Dermis microvascular lymphatic vessel endothelial cell (primary cell): ENCODE measurements around the gene ERBB4. TPM values are rescaled to one million over a fixed set of nuclear protein-coding genes. Genes with fewer than 3 reads are reported as not detected.
"Not testable (repeated sequence)": the region's sequence is repeated elsewhere in the genome, so short reads cannot be mapped to it uniquely, and the experiment has no call there.

ENCODE experiments used
- DNase-seq, 2 donors: peaks; one replicate each; pipeline versions ENCODE4 v3.0.0 to v3.0.0-alpha.2; 2010; ENCODE audit warnings: low read depth in 2 of 2
- total RNA-seq: library from RNA; depleted of rRNA; stranded (reverse); fragments of >200 nt; gene quantifications from 2 replicates; pipeline ENCODE4 v1.2.1, GENCODE V29; 2014

Gene ERBB4
- total RNA-seq, 1 donor from 2014 or later: not detected

- DNase-seq: no peak
These were observed 238.7 kb downstream of the ERBB4 start for GRCh38 chr2:212299943-212300342.

GRCh38 chr2:212299333-212299732 is 239.3 kb downstream of the ERBB4 start:
- no peak for DNase-seq

GRCh38 chr2:212295571-212295970 is 243.0 kb downstream of the ERBB4 start:
- no peak for DNase-seq

GRCh38 chr2:212294816-212295215 is 243.8 kb downstream of the ERBB4 start:
- DNase-seq: no peak

DNA sequence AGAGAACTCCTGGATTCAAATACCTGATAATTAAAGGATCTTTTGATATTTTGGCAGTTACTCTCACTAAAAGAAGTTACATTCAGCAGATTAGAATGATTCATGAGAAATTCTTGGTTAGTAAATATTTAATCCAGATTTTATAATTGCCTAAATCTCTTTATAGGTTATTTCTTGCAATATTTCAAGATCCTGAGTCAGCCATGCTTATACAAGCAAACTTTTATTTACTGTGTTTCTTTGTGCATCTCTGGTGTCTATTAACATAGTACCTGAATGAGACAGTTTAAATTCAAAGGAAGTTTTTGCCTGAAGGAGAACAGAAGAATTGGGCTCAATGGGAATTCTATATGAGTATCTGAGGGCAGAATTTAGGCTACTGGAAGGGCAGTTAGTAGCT is 249.3 kb downstream of the ERBB4 start:
- DNase-seq: no peak

GRCh38 chr2:212288308-212288707 is 250.3 kb downstream of the ERBB4 start:
- no peak for DNase-seq

GRCh38 chr2:212284166-212284565 is 254.4 kb downstream of the ERBB4 start:
- no peak for DNase-seq

DNA sequence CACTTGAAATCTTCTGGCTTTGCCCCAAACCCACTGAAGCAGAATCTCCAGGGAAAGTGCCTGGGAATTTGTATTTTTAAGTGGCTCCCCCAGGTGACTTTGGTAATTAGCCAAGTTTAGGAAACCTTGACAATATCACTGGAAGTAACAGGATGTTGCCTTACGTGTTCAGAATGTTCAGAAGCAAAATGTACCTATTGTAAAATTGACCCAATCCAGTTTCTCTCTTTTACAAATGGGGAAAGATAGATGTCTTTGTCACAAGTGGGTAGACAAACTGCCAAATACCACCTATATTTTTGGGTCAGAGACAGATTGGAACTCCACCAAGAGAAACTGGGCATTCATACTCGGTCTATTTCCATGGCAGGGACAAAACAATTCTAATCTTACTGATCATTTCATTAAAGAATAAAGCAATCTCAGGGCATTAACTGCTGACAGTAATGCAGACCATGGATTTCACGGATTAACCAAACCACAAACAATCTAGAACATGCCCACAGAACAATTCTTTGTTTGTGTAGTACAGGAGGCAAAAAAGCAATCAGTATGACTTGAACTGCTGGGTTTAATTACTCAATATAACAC is 255.8 kb downstream of the ERBB4 start:
- no peak for DNase-seq

- no peak for DNase-seq
These were observed 261.8 kb downstream of the ERBB4 start for GRCh38 chr2:212276813-212277212.

DNA sequence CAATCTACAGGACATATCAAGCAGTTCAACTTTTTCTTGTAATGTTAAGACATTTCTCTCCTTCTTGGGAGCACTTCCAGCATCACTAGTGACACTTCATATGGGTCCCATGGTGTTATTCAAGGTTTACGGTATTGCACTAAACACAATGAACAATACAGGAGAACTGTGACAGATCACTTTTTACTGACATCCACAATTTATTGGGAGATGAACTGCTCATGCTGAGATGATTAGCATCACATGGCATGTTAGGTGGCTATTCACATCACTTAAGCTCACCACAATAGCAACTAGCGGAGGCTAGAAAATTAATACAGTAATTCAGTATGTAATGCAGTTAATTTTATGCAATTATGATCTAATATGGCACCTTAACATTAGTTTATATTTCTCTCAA is 264.4 kb downstream of the ERBB4 start:
- DNase-seq: no peak

GRCh38 chr2:212271583-212271982 is 267.0 kb downstream of the ERBB4 start:
- no peak for DNase-seq

DNA sequence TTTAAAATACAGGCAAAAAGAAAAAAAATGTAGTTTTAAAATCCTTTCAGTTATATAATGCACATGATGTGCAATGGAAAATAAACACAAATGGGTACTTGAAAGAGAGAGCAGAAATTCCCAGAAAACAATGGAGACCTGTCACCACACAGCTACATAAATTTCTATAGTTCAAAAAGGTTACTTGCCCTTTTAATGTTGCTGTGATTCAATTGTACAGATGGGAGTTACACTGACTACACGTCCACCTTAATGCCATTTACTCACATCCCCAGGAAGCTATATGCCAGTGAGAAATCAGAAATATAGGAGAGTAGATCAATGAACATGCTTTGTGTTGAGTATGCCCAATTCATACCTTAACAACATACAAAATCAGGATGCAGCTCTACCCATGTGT is 269.6 kb downstream of the ERBB4 start:
- DNase-seq: no peak

- no peak for DNase-seq
These were observed 272.3 kb downstream of the ERBB4 start for GRCh38 chr2:212266297-212266696.

GRCh38 chr2:212265777-212266176 is 272.8 kb downstream of the ERBB4 start:
- DNase-seq: no peak

DNA sequence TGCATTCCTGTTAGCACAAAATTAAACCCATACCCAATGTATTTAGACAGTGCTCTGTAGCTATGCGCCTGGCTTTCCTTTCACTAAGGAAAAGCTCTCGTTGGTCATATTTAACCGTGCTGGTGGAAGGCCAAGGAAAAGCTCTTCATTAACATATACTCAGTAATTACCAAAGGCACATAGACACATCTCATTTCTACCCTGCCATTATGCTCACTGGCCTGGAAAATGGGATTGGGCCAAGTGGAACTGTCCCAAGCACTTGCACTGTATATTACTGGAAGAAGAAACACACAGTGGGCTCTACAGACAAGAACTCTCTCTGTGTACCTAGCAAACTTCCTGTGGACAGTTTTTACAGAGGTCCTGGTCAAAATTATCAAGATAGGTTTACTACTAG is 274.4 kb downstream of the ERBB4 start:
- no peak for DNase-seq

DNA sequence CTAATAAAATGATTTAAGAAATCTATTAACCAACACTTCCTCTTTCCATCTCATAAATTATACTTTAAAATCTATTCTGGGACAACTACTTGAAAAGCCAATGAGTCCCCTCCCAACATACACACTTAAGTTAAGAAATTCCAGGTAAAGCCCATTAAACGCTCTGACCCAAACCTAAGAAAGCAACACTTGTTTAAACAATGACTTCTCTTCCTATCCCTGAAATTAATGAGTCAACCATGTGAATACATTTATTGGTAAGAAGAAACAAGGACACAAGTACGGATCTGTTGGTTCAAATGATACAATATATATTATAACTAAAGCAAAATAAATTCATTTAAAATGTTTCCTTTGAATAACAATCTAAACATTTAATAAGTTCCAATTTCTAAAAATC is 279.4 kb downstream of the ERBB4 start:
- DNase-seq: no peak

DNA sequence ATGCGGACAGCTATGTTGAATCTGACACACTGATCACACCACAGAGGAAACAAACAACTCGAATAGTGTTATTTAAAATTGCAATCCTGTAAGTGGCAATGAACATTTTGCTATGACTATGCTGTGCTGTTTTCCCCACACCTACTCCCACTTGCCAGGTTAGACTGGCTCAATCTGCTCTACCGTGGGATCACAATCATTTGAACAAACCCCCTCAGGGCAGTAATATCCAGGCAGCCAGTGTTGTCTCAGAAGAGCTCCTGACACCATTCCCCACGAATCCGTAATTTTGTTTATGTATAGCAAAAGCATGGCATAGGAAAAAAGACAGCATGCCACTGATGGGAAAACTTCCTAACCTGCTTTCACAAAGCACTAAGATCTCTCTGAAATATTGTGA is 284.3 kb downstream of the ERBB4 start:
- DNase-seq: no peak

- peak; percentile 10 to 55 for DNase-seq
These were observed 289.2 kb downstream of the ERBB4 start for GRCh38 chr2:212249451-212249850.

DNA sequence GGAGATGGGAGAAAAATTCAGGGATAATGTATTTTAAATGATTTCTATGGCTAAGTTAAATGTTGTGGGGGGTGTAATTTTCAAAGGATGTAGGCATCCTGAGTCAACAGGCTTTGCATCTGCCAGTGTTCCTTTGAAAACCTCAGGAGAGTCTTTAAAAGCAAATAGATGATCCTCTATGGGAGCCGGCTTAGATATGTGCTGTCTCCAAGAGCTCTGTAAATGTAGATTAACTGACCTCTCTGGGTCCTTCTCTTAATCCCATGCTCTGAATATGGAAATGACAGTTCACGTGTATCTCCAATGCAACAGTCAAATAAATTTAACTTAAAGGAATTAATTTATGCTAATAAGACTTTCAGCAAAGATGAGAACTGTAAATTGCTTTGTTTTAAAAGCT is 292.7 kb downstream of the ERBB4 start:
- no peak for DNase-seq

DNA sequence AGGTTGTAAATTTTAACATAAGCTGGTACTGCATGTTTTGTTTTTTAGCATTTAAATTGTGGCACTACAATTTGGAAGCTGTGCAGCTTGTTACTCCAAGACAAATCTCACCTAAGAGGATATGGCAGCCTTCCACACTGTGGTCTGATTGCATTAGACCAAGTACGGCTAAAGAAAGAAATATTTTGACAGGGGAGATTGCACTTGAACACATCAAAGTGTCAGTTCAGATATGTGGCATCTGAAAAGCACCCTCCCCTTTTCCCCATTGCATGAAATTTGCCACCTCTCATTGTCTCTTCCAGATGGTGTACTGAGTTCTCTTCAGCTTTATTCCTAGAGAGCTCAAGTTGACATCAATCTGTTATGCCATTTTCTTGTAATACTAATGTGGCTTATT is 295.9 kb downstream of the ERBB4 start:
- no peak for DNase-seq

DNA sequence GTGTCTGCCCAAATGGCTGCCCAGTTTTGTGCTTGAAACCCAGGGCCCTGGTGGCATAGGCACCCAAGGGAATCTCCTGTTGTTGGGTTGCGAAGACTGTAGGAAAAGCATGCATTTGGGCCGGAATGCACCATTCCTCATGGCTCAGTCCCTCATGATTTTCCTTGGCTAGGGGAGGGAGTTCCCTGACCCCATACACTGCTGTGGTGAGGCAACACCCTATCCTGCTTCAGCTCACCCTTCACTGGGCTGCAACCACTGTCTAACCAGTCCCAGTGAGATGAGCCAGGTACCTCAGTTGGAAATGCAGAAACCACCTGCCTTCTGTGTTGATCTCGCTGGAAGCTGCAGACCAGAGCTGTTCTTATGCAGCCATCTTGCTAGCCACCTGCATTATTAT is 300.4 kb downstream of the ERBB4 start:
- DNase-seq: not testable (repeated sequence)

GRCh38 chr2:212237350-212238095 is 301.1 kb downstream of the ERBB4 start:
- no peak for DNase-seq

DNA sequence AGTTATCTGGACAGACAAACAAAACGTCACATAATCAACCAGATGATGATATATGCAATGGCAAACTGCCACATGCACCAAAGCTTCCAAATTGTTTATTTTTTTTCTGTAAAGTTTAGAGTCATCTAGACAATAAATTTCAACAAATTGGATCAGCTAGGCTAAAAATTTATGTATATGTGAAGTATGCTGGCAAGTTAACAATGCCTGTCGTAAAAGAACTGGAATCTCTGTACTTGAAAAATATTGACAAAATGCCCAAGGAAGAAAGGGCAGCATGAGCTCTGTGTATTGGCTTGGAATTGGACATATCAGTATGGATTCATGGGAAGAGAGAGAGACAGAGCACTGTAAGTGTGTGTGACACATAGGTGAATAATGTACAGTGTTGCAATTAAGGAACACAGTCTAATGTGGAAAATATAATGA is 309.8 kb downstream of the ERBB4 start:
- no peak for DNase-seq
